Measurements from ENCODE around the gene SERTM1.

DNA sequence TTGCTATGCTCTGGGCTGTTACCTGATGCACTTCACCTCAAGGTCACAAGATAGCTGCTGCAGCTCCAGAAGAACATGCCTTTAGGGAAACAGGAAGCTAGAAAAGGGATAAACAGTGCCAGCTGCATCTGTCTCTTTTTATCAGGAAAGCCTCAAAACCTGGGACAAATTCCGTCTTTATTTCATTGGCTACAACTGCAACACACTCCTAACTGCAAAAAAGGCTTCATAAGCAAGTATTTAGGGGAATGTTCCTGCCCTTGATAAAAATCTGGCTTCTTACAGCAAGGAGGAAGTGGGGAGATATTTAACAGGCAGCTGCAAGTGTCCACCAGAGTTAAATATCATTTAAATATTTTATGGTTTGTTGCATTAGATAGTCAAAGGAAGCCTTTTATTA is 34.2 kb upstream of the SERTM1 start:
- TF ChIP-seq, protein P1, sequence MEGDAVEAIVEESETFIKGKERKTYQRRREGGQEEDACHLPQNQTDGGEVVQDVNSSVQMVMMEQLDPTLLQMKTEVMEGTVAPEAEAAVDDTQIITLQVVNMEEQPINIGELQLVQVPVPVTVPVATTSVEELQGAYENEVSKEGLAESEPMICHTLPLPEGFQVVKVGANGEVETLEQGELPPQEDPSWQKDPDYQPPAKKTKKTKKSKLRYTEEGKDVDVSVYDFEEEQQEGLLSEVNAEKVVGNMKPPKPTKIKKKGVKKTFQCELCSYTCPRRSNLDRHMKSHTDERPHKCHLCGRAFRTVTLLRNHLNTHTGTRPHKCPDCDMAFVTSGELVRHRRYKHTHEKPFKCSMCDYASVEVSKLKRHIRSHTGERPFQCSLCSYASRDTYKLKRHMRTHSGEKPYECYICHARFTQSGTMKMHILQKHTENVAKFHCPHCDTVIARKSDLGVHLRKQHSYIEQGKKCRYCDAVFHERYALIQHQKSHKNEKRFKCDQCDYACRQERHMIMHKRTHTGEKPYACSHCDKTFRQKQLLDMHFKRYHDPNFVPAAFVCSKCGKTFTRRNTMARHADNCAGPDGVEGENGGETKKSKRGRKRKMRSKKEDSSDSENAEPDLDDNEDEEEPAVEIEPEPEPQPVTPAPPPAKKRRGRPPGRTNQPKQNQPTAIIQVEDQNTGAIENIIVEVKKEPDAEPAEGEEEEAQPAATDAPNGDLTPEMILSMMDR (IDR thresholded peaks at IDR 0.05 in 4 of 5, conservative IDR thresholded peaks at IDR 0.05 in 1 of 5) = no peak
- TF ChIP-seq POLR2A (IDR thresholded peaks at IDR 0.05) = no peak

Data from gastrocnemius medialis (tissue), 4 donors.